Measurements from ENCODE around the gene KIF5B. TPM values are rescaled to one million over a fixed set of nuclear protein-coding genes. Genes with fewer than 3 reads are reported as not detected.

The KIF5B gene
- total and polyA plus RNA-seq, 9 of the 15 experiments (the other 6 are each of a cell fraction or from before 2014, with no cell fraction given) = 24.4 to 94.4 (median 68.9) TPM

- no TSS peak for BruUV-seq (replicated peaks)
- peak overlapping the region; percentile 35; the same call in 1 of the 3 replicates for H3K27ac ChIP-seq (ENCODE audit: extremely low read depth, low read depth, low read length)
- POLR2A ChIA-PET = interaction anchor here (0.7 to 3.2 kb wide), 3 partner anchors 8 to 48 kb away, joined by 3 to 13 read pairs (median 3); no protein-coding TSS in a partner anchor
- WGBS (ENCODE audit: insufficient coverage, low coverage, missing lambda C conversion rate) = 84% methylated on average over 6 of the region's 6 CpGs
- H3K4me1 ChIP-seq (replicated peaks in 1 of 2; ENCODE audit: control insufficient read depth in 2 of 2, insufficient read depth in 2 of 2, low read length in 2 of 2) = peaks cover 38 to 47% of the 10 kb centered on the region in 2 experiments
- H3K9ac ChIP-seq (ENCODE audit: insufficient read depth in 1 of 2, low read depth in 2 of 2, low read length in 2 of 2) = no peak overlapping the region
- H3K9me3 ChIP-seq (replicated peaks; ENCODE audit: control insufficient read depth, insufficient read depth, low read depth, low read length) = no peaks in the 10 kb centered on the region
- H3K4me3 ChIP-seq = no peak overlapping the region
- in situ Hi-C loops (cut with MboI) (no loop called here), intact Hi-C loops (cut with micrococcal nuclease) (no loop called here)
- H3K9me1 ChIP-seq (ENCODE audit: control insufficient read depth, insufficient read depth, low read length) = no peaks in the 10 kb centered on the region
- H3K4me2 ChIP-seq (ENCODE audit: insufficient read depth, low read length) = no peak overlapping the region
- no peaks in the 10 kb centered on the region for H3K27me3 ChIP-seq (ENCODE audit: control insufficient read depth in 2 of 2, insufficient read depth in 2 of 2, low read length in 2 of 2)
- no peaks in the 10 kb centered on the region for H3K36me3 ChIP-seq (ENCODE audit: control insufficient read depth, insufficient read depth, low read length)
- CTCF ChIA-PET (ENCODE audit: low intra/inter-chr PET ratio) = no interaction called here
- H4K20me1 ChIP-seq (replicated peaks; ENCODE audit: control insufficient read depth, insufficient read depth, low read length) = no peaks in the 10 kb centered on the region
- H3K79me2 ChIP-seq (ENCODE audit: control insufficient read depth, insufficient read depth, low read length) = no peaks in the 10 kb centered on the region
- no peak for ATAC-seq
- peak overlapping the region; percentile 22; the same call in 1 of the 2 replicates for H2AFZ ChIP-seq (ENCODE audit: low read depth, low read length)
- FAIRE-seq = no peak
- no peak for TF ChIP-seq RBM25 (IDR thresholded peaks at IDR 0.05; ENCODE audit: low read depth, low read length, severe bottlenecking)
- no peak for TF ChIP-seq RNF219 (CRISPR knock-in tag; IDR thresholded peaks at IDR 0.05)
- no peak for TF ChIP-seq ZNF197 (CRISPR knock-in tag; IDR thresholded peaks at IDR 0.05; ENCODE audit: low read depth)
- TF ChIP-seq CEBPZ (IDR thresholded peaks at IDR 0.05; ENCODE audit: borderline replicate concordance, low read depth, low read length) = no peak
- no peak for TF ChIP-seq MTA3 (IDR thresholded peaks at IDR 0.05; ENCODE audit: borderline replicate concordance)
- no peak for TF ChIP-seq GMEB1 (CRISPR knock-in tag; IDR thresholded peaks at IDR 0.05)
- TF ChIP-seq DIDO1 (tag; IDR thresholded peaks at IDR 0.05; ENCODE audit: low read depth) = no peak
- TF ChIP-seq KDM4B (IDR thresholded peaks at IDR 0.05; ENCODE audit: borderline replicate concordance in 2 of 2, low read depth in 1 of 2) = no peak
- no peak for TF ChIP-seq HNRNPH1 (optimal IDR thresholded peaks at IDR 0.05; ENCODE audit: low read depth, low read length)
- no peak for TF ChIP-seq RFX5 (IDR thresholded peaks at IDR 0.05; ENCODE audit: low read depth, low read length)
- no peak for TF ChIP-seq ZNF184 (CRISPR knock-in tag; IDR thresholded peaks at IDR 0.05)
- TF ChIP-seq ZNF311 (CRISPR knock-in tag; IDR thresholded peaks at IDR 0.05) = no peak
- TF ChIP-seq BACH1 (tag; IDR thresholded peaks at IDR 0.05) = no peak
- no peak for DNase-seq (ENCODE audit: extremely low read depth in 1 of 4, low spot score in 3 of 4)
These were observed 81.0 kb downstream of the KIF5B start for GRCh38 chr10:31975157-31975765.

All from K562 (cell line).